Measurements from ENCODE around the gene HOXD8.

DNA sequence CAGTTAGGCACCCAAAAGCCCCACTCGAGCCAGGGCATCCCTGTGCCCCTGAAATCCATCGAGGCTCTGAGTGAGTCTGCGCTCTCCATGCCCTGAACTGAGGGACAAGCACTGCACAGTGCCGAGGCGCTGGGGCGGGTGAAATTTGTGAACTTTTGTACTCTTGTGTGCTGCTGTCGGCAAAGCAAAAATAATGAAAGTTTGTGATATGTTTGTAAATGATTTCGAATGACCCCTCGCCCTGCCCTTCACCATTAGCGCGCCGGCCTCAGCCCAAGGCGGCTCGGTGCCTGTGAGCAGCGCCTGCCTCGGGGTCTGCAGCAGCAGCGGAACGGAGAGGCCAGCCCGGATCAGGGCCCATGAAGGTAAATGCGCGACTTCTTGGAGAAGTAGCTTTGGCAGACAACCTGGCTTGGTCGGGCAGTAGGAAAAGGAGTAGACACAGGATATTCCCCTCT is 20.0 kb downstream of the HOXD8 start:
- peak; percentile 35 for TF ChIP-seq EZH2 (IDR thresholded peaks at IDR 0.05; ENCODE audit: low read length, missing control alignments)
- TF ChIP-seq, protein P1, sequence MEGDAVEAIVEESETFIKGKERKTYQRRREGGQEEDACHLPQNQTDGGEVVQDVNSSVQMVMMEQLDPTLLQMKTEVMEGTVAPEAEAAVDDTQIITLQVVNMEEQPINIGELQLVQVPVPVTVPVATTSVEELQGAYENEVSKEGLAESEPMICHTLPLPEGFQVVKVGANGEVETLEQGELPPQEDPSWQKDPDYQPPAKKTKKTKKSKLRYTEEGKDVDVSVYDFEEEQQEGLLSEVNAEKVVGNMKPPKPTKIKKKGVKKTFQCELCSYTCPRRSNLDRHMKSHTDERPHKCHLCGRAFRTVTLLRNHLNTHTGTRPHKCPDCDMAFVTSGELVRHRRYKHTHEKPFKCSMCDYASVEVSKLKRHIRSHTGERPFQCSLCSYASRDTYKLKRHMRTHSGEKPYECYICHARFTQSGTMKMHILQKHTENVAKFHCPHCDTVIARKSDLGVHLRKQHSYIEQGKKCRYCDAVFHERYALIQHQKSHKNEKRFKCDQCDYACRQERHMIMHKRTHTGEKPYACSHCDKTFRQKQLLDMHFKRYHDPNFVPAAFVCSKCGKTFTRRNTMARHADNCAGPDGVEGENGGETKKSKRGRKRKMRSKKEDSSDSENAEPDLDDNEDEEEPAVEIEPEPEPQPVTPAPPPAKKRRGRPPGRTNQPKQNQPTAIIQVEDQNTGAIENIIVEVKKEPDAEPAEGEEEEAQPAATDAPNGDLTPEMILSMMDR (conservative IDR thresholded peaks at IDR 0.05 in 1 of 2, IDR thresholded peaks at IDR 0.05 in 1 of 2; ENCODE audit: low read depth in 1 of 2, low read length in 2 of 2): no peak
